ENCODE measurements around the gene SMO. TPM values are rescaled to one million over a fixed set of nuclear protein-coding genes. Genes with fewer than 3 reads are reported as not detected.

SMO gene
- total RNA-seq, 4 donors from 2014 or later: 13.8 to 34.5 (median 18.1) TPM

DNA sequence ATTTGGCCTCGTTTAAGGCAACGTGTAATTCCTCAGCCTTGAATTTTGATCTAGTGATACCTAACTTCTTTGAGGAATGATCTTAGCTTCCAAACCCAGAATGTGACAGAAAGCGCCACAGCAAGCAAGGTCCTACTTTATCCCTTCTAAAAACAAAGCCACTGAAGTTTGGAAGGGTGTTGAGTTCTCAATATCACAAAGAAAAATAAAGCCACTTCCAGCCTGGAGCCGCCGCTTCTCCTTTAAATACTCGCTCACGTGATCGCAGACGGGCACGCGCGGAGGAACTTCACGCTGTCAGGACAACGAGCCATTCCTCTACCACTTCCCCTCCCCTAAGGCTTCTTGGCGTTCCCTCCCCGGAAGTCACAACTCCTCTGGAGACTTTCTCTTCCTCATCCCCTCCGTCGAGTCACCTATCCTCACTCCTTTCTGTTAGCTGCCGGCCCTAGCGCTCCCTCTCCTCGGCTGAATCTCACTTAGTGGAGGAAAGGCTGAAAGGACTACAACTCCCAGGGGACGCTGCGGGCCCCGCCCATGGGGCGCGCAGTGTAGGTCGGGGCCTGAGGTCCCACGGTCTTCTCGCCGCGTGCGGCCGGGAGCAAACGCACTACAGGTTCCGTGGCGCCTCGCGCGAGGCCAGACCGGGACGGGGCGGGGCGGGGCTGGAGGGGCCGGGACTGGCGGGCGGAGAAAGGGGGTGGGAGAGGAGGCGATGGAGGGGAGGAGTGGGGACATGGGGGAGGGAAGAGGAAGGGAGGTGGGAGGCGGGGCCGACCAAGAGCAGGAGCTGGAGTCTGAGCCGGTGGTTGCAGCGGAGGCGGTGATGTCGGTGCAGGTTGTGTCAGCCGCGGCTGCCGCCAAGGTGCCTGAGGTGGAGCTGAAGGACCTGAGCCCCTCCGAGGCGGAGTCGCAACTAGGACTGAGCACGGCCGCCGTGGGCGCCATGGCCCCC lies 36.1 kb downstream of the SMO start, which contains the start of gene AHCYL2:
TSS of gene AHCYL2 (plus strand) at position 780 of the 955 bp plus-strand sequence.
- DNase-seq (ENCODE audit: low spot score in 2 of 2): peak; percentile 97 to 98
- TF ChIP-seq EP300 (IDR thresholded peaks at IDR 0.05) (no peak), POLR2AphosphoS5 (IDR thresholded peaks at IDR 0.05) (peak; percentile 43 to 68 (median 68))
- no peaks in the 10 kb centered on the region for H3K27me3 ChIP-seq
- H3K4me3 ChIP-seq: peak within 1 kb of the TSS; percentile 86
- 0% methylated on average over 53 of the region's 63 CpGs for WGBS
- H3K27ac ChIP-seq: peak within 1 kb of the TSS; percentile 91
- H3K9me3 ChIP-seq: no peaks in the 10 kb centered on the region
- H3K4me1 ChIP-seq: peaks cover 38% of the 10 kb centered on the region
- no peaks in the 10 kb centered on the region for H3K36me3 ChIP-seq

DNA sequence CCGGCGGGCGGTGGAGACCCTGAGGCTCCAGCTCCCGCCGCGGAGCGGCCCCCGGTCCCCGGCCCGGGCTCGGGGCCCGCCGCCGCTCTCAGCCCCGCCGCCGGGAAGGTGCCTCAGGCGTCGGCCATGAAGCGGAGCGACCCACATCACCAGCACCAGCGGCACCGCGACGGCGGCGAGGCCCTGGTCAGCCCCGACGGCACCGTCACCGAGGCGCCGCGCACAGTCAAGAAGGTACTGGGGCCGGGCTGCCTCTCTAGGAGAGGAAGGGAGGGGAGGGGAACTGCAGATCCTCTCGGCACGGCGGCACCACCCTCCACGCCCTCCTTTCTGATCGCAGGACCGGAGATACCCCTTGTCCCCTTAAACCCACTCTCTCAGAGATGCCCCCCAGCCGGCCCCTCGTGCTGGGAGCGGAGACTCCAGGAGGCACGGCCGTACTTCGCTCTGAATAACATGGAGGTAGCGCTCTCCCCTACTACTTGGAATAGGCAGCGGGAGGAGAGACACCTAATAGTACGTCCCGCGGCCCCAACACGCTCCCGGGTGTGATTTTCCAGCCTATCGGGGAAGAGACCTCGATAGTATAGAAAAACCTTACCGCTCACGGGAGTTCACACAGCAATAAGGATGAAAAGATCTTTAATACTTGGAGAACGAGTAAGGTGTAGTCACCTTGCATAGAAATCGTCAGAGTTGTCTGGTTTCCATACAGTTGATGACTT lies 36.9 kb downstream of the SMO start:
- Histone ChIP-seq H3K4me1 (peaks cover 38% of the 10 kb centered on the region), H3K27ac (peak overlapping the region; percentile 91), H3K36me3 (no peaks in the 10 kb centered on the region), H3K27me3 (no peaks in the 10 kb centered on the region), H3K4me3 (peak overlapping the region; percentile 86), H3K9me3 (no peaks in the 10 kb centered on the region)
- no peak for TF ChIP-seq EP300 (IDR thresholded peaks at IDR 0.05)
- DNase-seq (ENCODE audit: low spot score in 2 of 2): peak in 1 of 2 donors; percentile 80
- WGBS: under 1% methylated on average over 23 of the region's 60 CpGs

DNA sequence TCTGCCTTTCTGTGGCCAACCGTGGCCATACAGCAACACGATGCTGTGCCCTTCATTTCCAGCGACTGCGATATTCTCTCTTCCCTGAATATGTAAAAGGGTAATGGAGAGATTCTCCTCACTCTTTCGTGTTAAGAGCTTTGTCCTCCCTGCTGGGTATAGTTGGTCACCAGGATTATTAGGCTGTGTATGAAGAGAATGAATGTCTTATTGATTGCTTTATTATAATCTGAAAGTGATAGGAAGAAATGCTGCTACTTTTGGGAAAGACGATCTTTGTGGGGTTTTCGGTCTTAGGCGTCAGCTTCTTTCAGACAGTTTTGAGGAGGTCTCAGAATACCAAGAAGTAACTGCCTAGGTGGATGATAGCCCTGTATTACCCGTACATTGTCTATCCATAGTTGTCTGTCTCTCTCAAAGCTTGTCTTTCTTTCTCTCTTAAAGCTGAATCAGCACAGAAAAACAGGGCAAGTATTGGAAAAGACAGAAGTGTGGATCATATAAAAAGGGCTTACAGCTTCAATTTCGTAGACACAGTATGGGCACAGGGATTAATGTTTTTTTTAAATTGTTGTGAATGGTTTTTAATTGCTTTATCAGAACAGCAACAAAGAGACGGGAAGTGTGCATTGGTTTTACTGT lies 37.6 kb downstream of the SMO start:
- TF ChIP-seq POLR2AphosphoS5 (IDR thresholded peaks at IDR 0.05) (no peak), EP300 (IDR thresholded peaks at IDR 0.05) (no peak), POLR2A (IDR thresholded peaks at IDR 0.05) (no peak)
- TF ChIP-seq, protein P1, sequence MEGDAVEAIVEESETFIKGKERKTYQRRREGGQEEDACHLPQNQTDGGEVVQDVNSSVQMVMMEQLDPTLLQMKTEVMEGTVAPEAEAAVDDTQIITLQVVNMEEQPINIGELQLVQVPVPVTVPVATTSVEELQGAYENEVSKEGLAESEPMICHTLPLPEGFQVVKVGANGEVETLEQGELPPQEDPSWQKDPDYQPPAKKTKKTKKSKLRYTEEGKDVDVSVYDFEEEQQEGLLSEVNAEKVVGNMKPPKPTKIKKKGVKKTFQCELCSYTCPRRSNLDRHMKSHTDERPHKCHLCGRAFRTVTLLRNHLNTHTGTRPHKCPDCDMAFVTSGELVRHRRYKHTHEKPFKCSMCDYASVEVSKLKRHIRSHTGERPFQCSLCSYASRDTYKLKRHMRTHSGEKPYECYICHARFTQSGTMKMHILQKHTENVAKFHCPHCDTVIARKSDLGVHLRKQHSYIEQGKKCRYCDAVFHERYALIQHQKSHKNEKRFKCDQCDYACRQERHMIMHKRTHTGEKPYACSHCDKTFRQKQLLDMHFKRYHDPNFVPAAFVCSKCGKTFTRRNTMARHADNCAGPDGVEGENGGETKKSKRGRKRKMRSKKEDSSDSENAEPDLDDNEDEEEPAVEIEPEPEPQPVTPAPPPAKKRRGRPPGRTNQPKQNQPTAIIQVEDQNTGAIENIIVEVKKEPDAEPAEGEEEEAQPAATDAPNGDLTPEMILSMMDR (IDR thresholded peaks at IDR 0.05): no peak
- WGBS: 18% methylated on average over 11 of the region's 11 CpGs
- H3K27me3 ChIP-seq: no peaks in the 10 kb centered on the region
- H3K9me3 ChIP-seq: no peaks in the 10 kb centered on the region
- H3K36me3 ChIP-seq: no peaks in the 10 kb centered on the region
- no peak for DNase-seq (ENCODE audit: low spot score in 2 of 2)
- H3K4me3 ChIP-seq: peak overlapping the region; percentile 86
- H3K4me1 ChIP-seq: peaks cover 38% of the 10 kb centered on the region
- H3K27ac ChIP-seq: peak overlapping the region; percentile 91

DNA sequence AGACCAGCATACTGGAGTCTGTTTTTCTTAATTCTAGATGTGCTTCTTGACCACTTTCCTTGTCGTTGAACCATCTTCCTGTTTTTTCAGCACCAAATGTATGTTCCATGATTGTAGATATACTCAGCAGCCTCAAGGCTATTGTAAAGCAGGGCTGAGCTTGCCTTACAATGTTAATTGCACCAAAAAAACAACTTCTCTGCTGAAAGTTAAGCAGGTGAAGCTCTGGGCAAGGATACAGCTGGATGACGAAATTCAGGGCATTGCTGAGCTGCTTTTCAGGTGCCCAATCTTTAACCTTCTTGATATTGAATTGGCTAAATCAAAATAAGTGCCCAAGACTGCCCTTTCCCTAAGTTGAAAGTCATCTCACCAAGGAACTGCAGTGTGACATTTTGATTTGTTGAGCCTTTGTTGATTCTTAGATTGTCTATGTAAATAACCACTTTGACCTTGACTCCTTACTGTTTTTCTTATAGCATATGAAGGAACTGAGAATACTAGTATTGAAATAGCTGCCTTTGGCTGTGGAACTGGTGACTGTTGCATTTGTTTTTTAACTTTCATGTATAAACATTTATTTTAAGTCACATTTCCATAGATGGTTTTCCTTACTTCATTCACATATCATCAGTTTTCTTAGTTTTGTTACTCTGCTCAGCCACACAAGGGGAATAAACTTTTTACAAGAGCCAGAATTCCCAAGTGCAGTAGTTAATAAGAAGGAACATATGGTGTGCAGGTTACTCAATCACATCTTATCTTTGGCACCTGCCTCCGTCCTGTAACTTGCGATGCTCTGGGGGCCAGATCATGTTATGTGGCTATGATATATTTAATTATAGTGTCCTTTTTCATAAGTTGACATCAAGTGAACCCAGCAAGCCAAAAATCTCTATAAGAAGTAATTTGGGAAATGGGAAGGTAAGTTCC lies 39.5 kb downstream of the SMO start:
- no peak overlapping the region for H3K27ac ChIP-seq
- TF ChIP-seq POLR2AphosphoS5 (IDR thresholded peaks at IDR 0.05) (no peak), POLR2A (IDR thresholded peaks at IDR 0.05) (no peak), EP300 (IDR thresholded peaks at IDR 0.05) (no peak)
- TF ChIP-seq, protein P1 (IDR thresholded peaks at IDR 0.05): no peak

DNA sequence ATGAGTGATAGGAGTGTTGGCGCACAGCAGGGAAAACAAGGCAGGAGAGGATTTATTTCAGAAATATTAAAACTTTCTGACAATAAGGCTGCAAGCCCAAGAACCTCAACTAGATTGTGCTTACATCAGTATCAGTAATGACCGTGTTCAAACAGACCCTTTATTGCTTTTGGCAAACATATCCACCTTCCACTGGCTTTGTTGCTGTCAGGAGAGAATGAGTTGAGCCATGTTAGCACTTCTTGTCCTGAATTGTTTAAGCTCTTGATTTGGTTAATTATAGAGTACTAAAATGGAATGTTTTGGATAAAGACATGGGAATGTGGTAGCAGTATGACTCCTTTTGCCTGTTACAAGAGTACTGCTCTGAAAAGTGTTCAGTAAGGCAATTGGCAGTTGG lies 40.2 kb downstream of the SMO start:
- Histone ChIP-seq H3K4me3 (no peak overlapping the region), H3K4me1 (peaks cover 38% of the 10 kb centered on the region), H3K27ac (no peak overlapping the region), H3K9me3 (no peaks in the 10 kb centered on the region), H3K36me3 (no peaks in the 10 kb centered on the region), H3K27me3 (no peaks in the 10 kb centered on the region)
- 75% methylated on average over 2 of the region's 2 CpGs for WGBS
- no peak for DNase-seq (ENCODE audit: low spot score in 2 of 2)
- TF ChIP-seq, protein P1 (IDR thresholded peaks at IDR 0.05): no peak
- no peak for TF ChIP-seq EP300 (IDR thresholded peaks at IDR 0.05)
- no peak for TF ChIP-seq POLR2AphosphoS5 (IDR thresholded peaks at IDR 0.05)
- no peak for TF ChIP-seq POLR2A (IDR thresholded peaks at IDR 0.05)

More for the DNA sequence above, 39.5 kb downstream of the SMO start:
- H3K4me1 ChIP-seq: peaks cover 38% of the 10 kb centered on the region
- WGBS: 62% methylated on average over 4 of the region's 4 CpGs
- H3K9me3 ChIP-seq: no peaks in the 10 kb centered on the region
- H3K27me3 ChIP-seq: no peaks in the 10 kb centered on the region
- DNase-seq (ENCODE audit: low spot score in 2 of 2): no peak
- no peak overlapping the region for H3K4me3 ChIP-seq
- no peaks in the 10 kb centered on the region for H3K36me3 ChIP-seq
